CD14-positive monocyte (primary cell): ENCODE data around the gene PLA2G10. TPM values are rescaled to one million over a fixed set of nuclear protein-coding genes. Genes with fewer than 3 reads are reported as not detected.
"Not testable (repeated sequence)": the region's sequence is repeated elsewhere in the genome, so short reads cannot be mapped to it uniquely, and the experiment has no call there.

ENCODE experiments used
- DNase-seq, 3 donors: peaks; one replicate each; pipeline ENCODE4 v3.0.0-alpha.2; 2011 to 2022
- H2AFZ ChIP-seq: 2 replicates; pipeline ENCODE4 v1.6.0; 2012; ENCODE audit warnings: mild to moderate bottlenecking, low read depth, low read length, inconsistent platforms; ENCODE audit not compliant: insufficient read depth, poor library complexity, severe bottlenecking
- H3K27ac ChIP-seq, 2 donors: 1 replicate in 1 of 2; 2 replicates in 1 of 2; pipeline ENCODE4 v1.5.1; 2012 to 2013; ENCODE audit warnings: low read length in 2 of 2, control low read depth in 1 of 2, inconsistent platforms in 1 of 2, low read depth in 1 of 2, mild to moderate bottlenecking in 1 of 2
- H3K27me3 ChIP-seq, 2 donors: one replicate each; pipeline versions ENCODE4 v1.6.0 to v1.6.1; 2011 to 2013; ENCODE audit warnings: low read length in 2 of 2; ENCODE audit not compliant: control insufficient read depth in 2 of 2, insufficient read depth in 2 of 2
- H3K36me3 ChIP-seq, 2 donors: replicated peaks in 1 of 2; 1 replicate in 1 of 2; 2 replicates in 1 of 2; pipeline versions ENCODE4 v1.5.1 to v1.6.1; 2012 to 2013; ENCODE audit warnings: low read length in 2 of 2, control low read depth in 1 of 2, inconsistent platforms in 1 of 2, mild to moderate bottlenecking in 1 of 2; ENCODE audit not compliant: insufficient read depth in 2 of 2, control insufficient read depth in 1 of 2
- H3K4me1 ChIP-seq, 2 donors: 1 replicate in 1 of 2; 2 replicates in 1 of 2; pipeline versions ENCODE4 v1.5.1 to v1.6.1; 2012 to 2013; ENCODE audit warnings: low read length in 2 of 2, control low read depth in 1 of 2, inconsistent platforms in 1 of 2, mild to moderate bottlenecking in 1 of 2, moderate library complexity in 1 of 2; ENCODE audit not compliant: insufficient read depth in 2 of 2, control insufficient read depth in 1 of 2
- H3K4me2 ChIP-seq: replicated peaks from 2 replicates; pipeline ENCODE3; 2012; ENCODE audit warnings: low read length, moderate library complexity, mild to moderate bottlenecking; ENCODE audit not compliant: poor library complexity, severe bottlenecking; ENCODE audit errors: extremely low read depth
- H3K4me3 ChIP-seq, 3 experiments: fragments of 200-600 bp in 1 of 3; sonication (generic) in 1 of 3; replicated peaks in 1 of 3; 1 replicate in 2 of 3; 2 replicates in 1 of 3; pipeline ENCODE4 v1.5.1; 2011 to 2013; ENCODE audit warnings: low read length in 3 of 3, mild to moderate bottlenecking in 3 of 3, control low read depth in 2 of 3, low read depth in 2 of 3, inconsistent platforms in 1 of 3, moderate library complexity in 1 of 3
- H3K79me2 ChIP-seq: 2 replicates; pipeline ENCODE4 v1.6.0; 2012; ENCODE audit warnings: mild to moderate bottlenecking, control low read depth, inconsistent platforms, low read length, moderate library complexity; ENCODE audit not compliant: insufficient read depth
- H3K9ac ChIP-seq: 2 replicates; pipeline ENCODE4 v1.6.0; 2017; ENCODE audit warnings: low read length, mild to moderate bottlenecking; ENCODE audit not compliant: insufficient read depth, poor library complexity, severe bottlenecking
- H3K9me3 ChIP-seq, 2 donors: replicated peaks in 1 of 2; 1 replicate in 1 of 2; 2 replicates in 1 of 2; pipeline versions ENCODE4 v1.5.1 to v1.6.1; 2012 to 2013; ENCODE audit warnings: low read length in 2 of 2, control low read depth in 1 of 2; ENCODE audit not compliant: control insufficient read depth in 1 of 2, insufficient read depth in 1 of 2
- H4K20me1 ChIP-seq: 2 replicates; pipeline ENCODE4 v1.6.0; 2012; ENCODE audit warnings: mild to moderate bottlenecking, low read length, control low read depth, moderate library complexity; ENCODE audit not compliant: insufficient read depth
- H3K27ac Mint-ChIP-seq, 7 donors: one replicate each; pipeline ENCODE4 v1.8.0; 2020; ENCODE audit warnings: mild to moderate bottlenecking in 7 of 7, mixed read lengths in 7 of 7, moderate library complexity in 6 of 7, inconsistent platforms in 2 of 7
- H3K27me3 Mint-ChIP-seq, 3 donors: one replicate each; pipeline ENCODE4 v1.8.0; 2021 to 2022; ENCODE audit warnings: low read depth in 3 of 3, mild to moderate bottlenecking in 3 of 3, mixed read lengths in 3 of 3, moderate library complexity in 3 of 3, inconsistent platforms in 1 of 3
- H3K36me3 Mint-ChIP-seq, 2 donors: one replicate each; pipeline ENCODE4 v1.8.0; 2020; ENCODE audit warnings: mixed read lengths in 2 of 2, inconsistent platforms in 1 of 2, mild to moderate bottlenecking in 1 of 2
- H3K4me1 Mint-ChIP-seq: one replicate; pipeline ENCODE4 v1.8.0; 2020; ENCODE audit warnings: mild to moderate bottlenecking, mixed read lengths
- H3K4me3 Mint-ChIP-seq, 2 donors: one replicate each; pipeline ENCODE4 v1.8.0; 2020; ENCODE audit warnings: mild to moderate bottlenecking in 2 of 2, mixed read lengths in 2 of 2, moderate library complexity in 1 of 2
- H3K9me3 Mint-ChIP-seq, 7 donors: one replicate each; pipeline ENCODE4 v1.8.0; 2020 to 2022; ENCODE audit warnings: mixed read lengths in 7 of 7, mild to moderate bottlenecking in 6 of 7, moderate library complexity in 6 of 7, inconsistent platforms in 2 of 7
- WGBS: methylation state at CpG from one replicate; pipeline ENCODE4 v1.1.5; 2013; ENCODE audit warnings: missing lambda C conversion rate; ENCODE audit not compliant: insufficient coverage; 5-methylcytosine and 5-hydroxymethylcytosine counted together
- intact Hi-C, 2 donors: fragments of 100-400 bp; cut with micrococcal nuclease; formaldehyde crosslinking; loops; one replicate each; pipeline versions ENCODE4 v1.15.0 to v1.15.1; 2023
- polyA plus RNA-seq, 3 donors: library from polyadenylated mRNA; depleted of rRNA in 1 of 3; unstranded in 2 of 3; stranded (reverse) in 1 of 3; fragments of 300-500 nt in 2 of 3; fragments of >200 nt in 1 of 3; fragmentation: Illumina TruSeq in 2 of 3; gene quantifications; 1 replicate in 2 of 3; 2 replicates in 1 of 3; pipeline ENCODE4 v1.2.3, GENCODE V29; 2012 to 2021

PLA2G10 gene
- polyA plus RNA-seq, 3 donors: not detected

DNA sequence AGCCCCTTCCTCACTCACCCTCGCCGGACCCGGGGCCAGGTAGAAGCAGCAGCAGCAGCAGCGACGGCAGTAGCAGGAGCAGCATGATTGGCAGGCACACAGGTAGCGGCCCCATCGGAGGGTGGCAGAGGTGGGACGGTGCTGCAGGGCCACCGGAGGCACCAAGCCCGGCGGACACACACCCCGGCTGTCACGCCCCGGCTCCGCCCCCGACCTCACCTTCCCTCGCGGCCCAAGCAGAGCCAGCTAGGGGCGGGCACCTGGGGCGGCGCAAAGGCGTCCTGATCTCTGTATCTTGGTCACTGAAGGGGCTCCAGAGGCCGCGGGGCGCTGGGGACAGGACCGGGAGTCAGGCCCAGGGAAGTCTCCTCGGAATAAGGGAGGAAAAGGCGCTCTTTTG, 39.1 kb upstream of the PLA2G10 start:
- H4K20me1 ChIP-seq, H3K79me2 ChIP-seq, H3K4me3 Mint-ChIP-seq, H2AFZ ChIP-seq, H3K36me3 Mint-ChIP-seq, H3K4me1 Mint-ChIP-seq, H3K9me3 ChIP-seq, H3K9ac ChIP-seq, H3K36me3 ChIP-seq, H3K27me3 ChIP-seq, H3K4me2 ChIP-seq, H3K4me1 ChIP-seq, H3K4me3 ChIP-seq, H3K27ac Mint-ChIP-seq, H3K27me3 Mint-ChIP-seq, intact Hi-C loops, H3K9me3 Mint-ChIP-seq, H3K27ac ChIP-seq, DNase-seq: not testable (repeated sequence)
- no CpG with 5 or more reads among the region's 28 CpGs for WGBS

DNA sequence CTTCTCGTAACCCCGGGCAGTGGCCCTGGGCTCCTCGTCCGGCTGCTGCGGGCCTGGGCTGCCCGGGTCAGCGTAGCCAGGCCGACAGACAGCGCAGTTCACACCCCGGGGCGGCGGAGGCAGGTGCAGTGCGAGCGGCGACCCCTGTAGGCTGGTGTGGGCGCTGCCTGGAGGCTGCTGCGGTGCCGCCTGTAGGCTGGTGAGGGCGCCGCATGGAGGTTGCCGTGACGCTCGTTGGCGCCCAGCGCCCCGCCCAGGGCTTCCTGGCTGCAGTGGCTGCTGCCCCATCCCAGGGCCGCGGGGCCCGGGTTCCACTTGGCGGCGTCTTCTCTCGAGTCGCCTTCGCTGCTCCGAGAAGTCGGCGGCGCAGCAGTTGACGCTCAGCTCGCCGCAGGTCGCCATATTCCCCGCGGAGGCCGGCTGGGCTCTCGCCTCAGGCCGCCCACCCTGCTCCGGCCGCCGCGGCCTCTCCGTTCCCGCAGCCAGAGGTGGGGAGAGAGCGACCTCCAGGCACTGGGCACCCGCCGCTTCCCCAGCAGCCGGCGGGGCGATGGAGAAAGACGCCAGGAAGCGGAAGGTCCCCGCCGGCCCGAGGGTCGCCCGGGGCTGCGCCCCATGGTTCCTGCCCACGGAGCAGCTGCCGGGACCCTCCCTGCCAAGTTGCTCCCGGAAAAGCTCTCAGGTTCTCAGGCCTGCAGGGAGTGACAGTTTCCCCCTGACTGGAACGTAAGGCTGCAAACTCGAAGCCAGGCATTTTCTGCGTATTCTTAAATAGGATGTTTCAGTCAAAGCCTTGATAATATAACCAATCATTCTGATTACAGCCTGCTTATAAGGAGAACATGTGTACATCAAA, 9.3 kb upstream of the PLA2G10 start, which contains the start of gene NPIPA3:
Gene NPIPA3, plus strand, starts transcription at position 256 of the 856 bp plus-strand sequence. CDS start 5,533 bp downstream, outside the sequence.
- H3K9me3 Mint-ChIP-seq, H3K9ac ChIP-seq, H3K4me3 Mint-ChIP-seq, H3K27ac Mint-ChIP-seq, DNase-seq, H3K4me1 Mint-ChIP-seq, H2AFZ ChIP-seq, H4K20me1 ChIP-seq, H3K4me1 ChIP-seq, H3K9me3 ChIP-seq, H3K27me3 ChIP-seq, H3K27me3 Mint-ChIP-seq, H3K36me3 ChIP-seq, H3K36me3 Mint-ChIP-seq, H3K79me2 ChIP-seq, H3K4me3 ChIP-seq, H3K27ac ChIP-seq, intact Hi-C loops, H3K4me2 ChIP-seq: not testable (repeated sequence)
- WGBS: no CpG with 5 or more reads among the region's 73 CpGs

DNA sequence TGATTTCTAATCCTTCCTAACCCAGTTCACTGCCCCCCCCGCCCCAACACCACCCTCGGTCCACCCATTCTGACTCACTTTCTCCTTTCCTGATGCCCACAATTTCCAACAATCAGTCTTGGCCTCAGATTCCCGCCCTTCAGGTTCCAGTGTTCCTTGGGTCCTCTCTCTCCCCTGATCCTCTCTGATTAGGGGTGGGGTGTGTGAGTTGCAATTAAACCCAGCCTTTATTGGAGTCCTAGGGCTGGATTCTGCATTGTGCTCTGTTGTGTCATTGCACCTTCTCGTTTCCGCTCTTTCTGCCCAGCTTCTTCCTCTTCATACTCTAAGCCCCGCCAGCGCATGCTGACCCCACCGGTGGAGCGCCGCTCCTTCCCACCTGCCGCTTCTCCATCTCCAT, 8.6 kb upstream of the PLA2G10 start:
- H3K79me2 ChIP-seq, H3K4me2 ChIP-seq, H3K4me1 ChIP-seq, H3K9me3 ChIP-seq, H2AFZ ChIP-seq, DNase-seq, intact Hi-C loops, H3K9ac ChIP-seq, H4K20me1 ChIP-seq, H3K27me3 Mint-ChIP-seq, H3K36me3 Mint-ChIP-seq, H3K4me3 Mint-ChIP-seq, H3K27ac Mint-ChIP-seq, H3K9me3 Mint-ChIP-seq, H3K4me1 Mint-ChIP-seq, H3K36me3 ChIP-seq, H3K27ac ChIP-seq, H3K27me3 ChIP-seq, H3K4me3 ChIP-seq: not testable (repeated sequence)
- no CpG with 5 or more reads among the region's 11 CpGs for WGBS

DNA sequence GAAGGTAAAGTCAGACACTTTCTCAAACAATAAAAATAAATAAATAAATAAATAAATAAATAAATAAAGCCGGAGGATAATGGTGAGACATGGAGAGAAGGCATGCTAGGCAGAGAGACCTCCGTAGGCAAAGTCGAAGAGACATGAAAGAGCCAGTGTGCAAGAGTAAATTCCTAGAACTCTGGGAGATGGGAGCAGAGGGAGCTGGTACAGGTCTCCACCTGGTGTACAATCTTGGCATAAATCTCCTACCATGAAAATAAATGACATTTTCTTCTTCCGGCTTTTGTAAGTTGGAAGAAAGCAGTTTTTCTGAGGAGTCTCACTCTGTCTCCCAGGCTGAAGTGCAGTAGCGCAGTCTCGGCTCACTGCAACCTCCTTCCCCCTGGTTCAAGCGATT, 7.8 kb upstream of the PLA2G10 start:
- WGBS: no CpG with 5 or more reads among the region's 7 CpGs
- H3K36me3 Mint-ChIP-seq: not testable (repeated sequence)

More for the DNA sequence above, 7.8 kb upstream of the PLA2G10 start:
- H3K4me1 ChIP-seq, intact Hi-C loops, H3K27me3 ChIP-seq, H3K4me2 ChIP-seq, H3K9ac ChIP-seq, H3K79me2 ChIP-seq, H3K9me3 Mint-ChIP-seq, H3K4me3 ChIP-seq, H4K20me1 ChIP-seq, H2AFZ ChIP-seq, H3K27ac Mint-ChIP-seq, H3K27me3 Mint-ChIP-seq, DNase-seq, H3K4me3 Mint-ChIP-seq, H3K9me3 ChIP-seq, H3K27ac ChIP-seq, H3K36me3 ChIP-seq, H3K4me1 Mint-ChIP-seq: not testable (repeated sequence)
